T-cell (primary cell): ENCODE measurements around the gene CNST. TPM values are rescaled to one million over a fixed set of nuclear protein-coding genes. Genes with fewer than 3 reads are reported as not detected.

ENCODE experiments used
- ATAC-seq, 4 experiments: fragments of 200-7000 bp in 3 of 4; fragments of 150-1000 bp in 1 of 4; cut with Tn5 transposase; replicated peaks in 1 of 4; 1 replicate in 3 of 4; 2 replicates in 1 of 4; pipeline ENCODE4 v1.10.0; 2021; ENCODE audit warnings: moderate library complexity in 3 of 4, mild to moderate bottlenecking in 2 of 4, moderate number of reproducible peaks in 1 of 4
- CTCF ChIA-PET, 2 donors: fragments of 300-600 bp; sonication (Branson Sonifier 250); formaldehyde crosslinking; loops; one replicate each; lab custom pipeline; 2022; ENCODE audit warnings: antibody characterized with exemption in 2 of 2; lab: Charles Lee
- POLR2A ChIA-PET, 2 donors: fragments of 300-600 bp; sonication (Branson Sonifier 250); formaldehyde crosslinking; loops; one replicate each; lab custom pipeline; 2022; ENCODE audit warnings: antibody characterized with exemption in 2 of 2; lab: Charles Lee
- DNase-seq, 35 experiments: peaks; one replicate each; pipeline versions ENCODE4 v3.0.0 to v3.0.0-alpha.2; 2013 to 2023
- H3K27ac ChIP-seq: one replicate; pipeline ENCODE4 v1.5.1; 2013; ENCODE audit warnings: low read length
- H3K27me3 ChIP-seq, 2 experiments: replicated peaks in 1 of 2; 1 replicate in 1 of 2; 2 replicates in 1 of 2; pipeline versions ENCODE4 v1.6.1 to v1.7.0; 2013; ENCODE audit warnings: low read length in 1 of 2, mixed read lengths in 1 of 2; ENCODE audit not compliant: control insufficient read depth in 2 of 2, insufficient read depth in 2 of 2; ENCODE audit errors: extremely low read depth in 1 of 2
- H3K36me3 ChIP-seq, 2 donors: 1 replicate in 1 of 2; 2 replicates in 1 of 2; pipeline versions ENCODE4 v1.6.1 to v1.7.0; 2013; ENCODE audit warnings: low read length in 1 of 2; ENCODE audit not compliant: control insufficient read depth in 2 of 2, insufficient read depth in 1 of 2; ENCODE audit errors: extremely low read depth in 1 of 2
- H3K4me1 ChIP-seq, 2 experiments: 1 replicate in 1 of 2; 2 replicates in 1 of 2; pipeline versions ENCODE4 v1.6.1 to v1.7.0; 2013; ENCODE audit warnings: low read length in 2 of 2, mixed read lengths in 1 of 2; ENCODE audit not compliant: insufficient read depth in 2 of 2, control insufficient read depth in 1 of 2; ENCODE audit errors: extremely low read depth in 1 of 2
- H3K4me3 ChIP-seq, 2 donors: 1 replicate in 1 of 2; 2 replicates in 1 of 2; pipeline versions ENCODE4 v1.5.1 to v1.7.0; 2013; ENCODE audit warnings: mild to moderate bottlenecking in 2 of 2, low read length in 1 of 2, moderate library complexity in 1 of 2; ENCODE audit not compliant: control insufficient read depth in 1 of 2; ENCODE audit errors: extremely low read depth in 1 of 2
- H3K9me3 ChIP-seq: 2 replicates; pipeline ENCODE4 v1.7.0; 2013
- H3K27ac Mint-ChIP-seq, 2 donors: one replicate each; pipeline ENCODE4 v1.8.0; 2020 to 2021; ENCODE audit warnings: mild to moderate bottlenecking in 2 of 2, mixed read lengths in 2 of 2
- H3K27me3 Mint-ChIP-seq, 2 donors: one replicate each; pipeline ENCODE4 v1.8.0; 2021 to 2022; ENCODE audit warnings: mixed read lengths in 2 of 2
- H3K36me3 Mint-ChIP-seq: one replicate; pipeline ENCODE4 v1.8.0; 2021; ENCODE audit warnings: mixed read lengths
- H3K4me1 Mint-ChIP-seq, 3 donors: one replicate each; pipeline ENCODE4 v1.8.0; 2020 to 2022; ENCODE audit warnings: mixed read lengths in 3 of 3, mild to moderate bottlenecking in 1 of 3
- H3K4me3 Mint-ChIP-seq, 3 donors: one replicate each; pipeline ENCODE4 v1.8.0; 2020 to 2022; ENCODE audit warnings: mild to moderate bottlenecking in 3 of 3, mixed read lengths in 3 of 3, moderate library complexity in 3 of 3
- H3K9me3 Mint-ChIP-seq, 3 donors: one replicate each; pipeline ENCODE4 v1.8.0; 2020 to 2022; ENCODE audit warnings: mixed read lengths in 3 of 3
- WGBS: methylation state at CpG from one replicate; pipeline ENCODE4 v1.1.5; 2013; ENCODE audit warnings: missing lambda C conversion rate; ENCODE audit not compliant: insufficient coverage; 5-methylcytosine and 5-hydroxymethylcytosine counted together
- total RNA-seq, 35 experiments: library from RNA in 6 of 35; stranded (reverse) in 6 of 35; fragments of 120-200 nt in 1 of 35; gene quantifications; one replicate each; pipeline versions ENCODE4 v1.2.1 to v1.2.4 and lab custom pipeline; 2013 to 2026

The CNST gene
- total RNA-seq, 5 donors from 2014 or later (not counting 1 experiment from before 2014, with no cell fraction given) = 69.0 to 87.3 (median 74.4) TPM

GRCh38 chr1:246639732-246640131 lies 73.5 kb downstream of the CNST start:
- Histone ChIP-seq H3K27ac (no peak overlapping the region), H3K4me1 (peaks cover 0 to 11% of the 10 kb centered on the region in 2 experiments), H3K4me3 (no peak overlapping the region), H3K9me3 (no peaks in the 10 kb centered on the region), H3K36me3 (peaks cover 13 to 52% of the 10 kb centered on the region in 2 donors), H3K27me3 (no peaks in the 10 kb centered on the region)
- no peaks in the 10 kb centered on the region for H3K27me3 Mint-ChIP-seq
- DNase-seq (no peak), ATAC-seq (no peak)
- peaks cover 0 to 7% (median 2%) of the 10 kb centered on the region in 3 donors for H3K4me1 Mint-ChIP-seq
- peaks cover 27% of the 10 kb centered on the region for H3K36me3 Mint-ChIP-seq
- WGBS = 64% methylated on average over 2 of the region's 9 CpGs
- H3K27ac Mint-ChIP-seq = peak overlapping the region; percentile 1 to 71
- H3K4me3 Mint-ChIP-seq = no peak overlapping the region
- POLR2A ChIA-PET = no interaction called here
- CTCF ChIA-PET = no interaction called here
- H3K9me3 Mint-ChIP-seq = no peaks in the 10 kb centered on the region

- Mint-ChIP-seq H3K36me3 (peaks cover 26% of the 10 kb centered on the region), H3K9me3 (no peaks in the 10 kb centered on the region), H3K4me1 (peaks cover 0 to 10% (median 2%) of the 10 kb centered on the region in 3 donors), H3K27me3 (no peaks in the 10 kb centered on the region), H3K27ac (no peak overlapping the region), H3K4me3 (no peak overlapping the region)
- no peaks in the 10 kb centered on the region for H3K9me3 ChIP-seq
- POLR2A ChIA-PET = no interaction called here
- H3K4me3 ChIP-seq = no peak overlapping the region
- no CpG with 5 or more reads among the region's 2 CpGs for WGBS
- CTCF ChIA-PET = no interaction called here
- H3K27ac ChIP-seq = no peak overlapping the region
- ATAC-seq = no peak
- H3K4me1 ChIP-seq = peaks cover 0 to 11% of the 10 kb centered on the region in 2 experiments
- DNase-seq = no peak
- peaks cover 14 to 56% of the 10 kb centered on the region in 2 donors for H3K36me3 ChIP-seq
- H3K27me3 ChIP-seq = no peaks in the 10 kb centered on the region
Observed at GRCh38 chr1:246640747-246641146, 74.5 kb downstream of the CNST start.

GRCh38 chr1:246641394-246641793 lies 75.1 kb downstream of the CNST start:
- no peaks in the 10 kb centered on the region for H3K9me3 ChIP-seq
- H3K27me3 ChIP-seq = no peaks in the 10 kb centered on the region
- no peak overlapping the region for H3K27ac ChIP-seq
- peaks cover 14 to 54% of the 10 kb centered on the region in 2 donors for H3K36me3 ChIP-seq
- no peak overlapping the region for H3K4me3 ChIP-seq
- CTCF ChIA-PET = interaction anchor here in 1 of 2 donors (0.9 kb wide), 1 partner anchor 12 kb away, joined by 3 read pairs; no protein-coding TSS in a partner anchor
- ATAC-seq = no peak
- H3K4me1 ChIP-seq = peaks cover 0 to 11% of the 10 kb centered on the region in 2 experiments
- no peak overlapping the region for H3K27ac Mint-ChIP-seq
- no CpG with 5 or more reads among the region's 2 CpGs for WGBS
- no peaks in the 10 kb centered on the region for H3K9me3 Mint-ChIP-seq
- POLR2A ChIA-PET = no interaction called here
- H3K36me3 Mint-ChIP-seq = peaks cover 23% of the 10 kb centered on the region
- no peak overlapping the region for H3K4me3 Mint-ChIP-seq
- peaks cover 0 to 10% (median 2%) of the 10 kb centered on the region in 3 donors for H3K4me1 Mint-ChIP-seq
- no peaks in the 10 kb centered on the region for H3K27me3 Mint-ChIP-seq
- no peak for DNase-seq

- DNase-seq (no peak), ATAC-seq (no peak)
- Mint-ChIP-seq H3K9me3 (no peaks in the 10 kb centered on the region), H3K27ac (no peak overlapping the region), H3K4me1 (peaks cover 4 to 14% (median 6%) of the 10 kb centered on the region in 3 donors), H3K4me3 (no peak overlapping the region), H3K36me3 (peaks cover 32% of the 10 kb centered on the region), H3K27me3 (no peaks in the 10 kb centered on the region)
- Histone ChIP-seq H3K4me1 (peaks cover 0 to 11% of the 10 kb centered on the region in 2 experiments), H3K9me3 (no peaks in the 10 kb centered on the region), H3K36me3 (peaks cover 14 to 50% of the 10 kb centered on the region in 2 donors), H3K27me3 (no peaks in the 10 kb centered on the region), H3K27ac (no peak overlapping the region), H3K4me3 (no peak overlapping the region)
- WGBS = 100% methylated on average over 3 of the region's 6 CpGs
- POLR2A ChIA-PET = no interaction called here
- CTCF ChIA-PET = no interaction called here
Observed at GRCh38 chr1:246642719-246643118, 76.5 kb downstream of the CNST start.

- H3K36me3 Mint-ChIP-seq = peaks cover 47% of the 10 kb centered on the region
- no peaks in the 10 kb centered on the region for H3K27me3 ChIP-seq
- no peaks in the 10 kb centered on the region for H3K4me1 ChIP-seq
- CTCF ChIA-PET = no interaction called here
- H3K36me3 ChIP-seq = peaks cover 6 to 53% of the 10 kb centered on the region in 2 donors
- ATAC-seq (no peak), DNase-seq (no peak)
- 95% methylated on average over 9 of the region's 10 CpGs for WGBS
- no peak overlapping the region for H3K27ac ChIP-seq
- H3K4me3 Mint-ChIP-seq = no peak overlapping the region
- no peaks in the 10 kb centered on the region for H3K27me3 Mint-ChIP-seq
- H3K9me3 Mint-ChIP-seq = no peaks in the 10 kb centered on the region
- H3K9me3 ChIP-seq = no peaks in the 10 kb centered on the region
- H3K4me3 ChIP-seq = no peak overlapping the region
- no peak overlapping the region for H3K27ac Mint-ChIP-seq
- POLR2A ChIA-PET = no interaction called here
- H3K4me1 Mint-ChIP-seq = peaks cover 19 to 28% (median 21%) of the 10 kb centered on the region in 3 donors
Observed at GRCh38 chr1:246647113-246647512, 80.9 kb downstream of the CNST start.

GRCh38 chr1:246647513-246647912 lies 81.3 kb downstream of the CNST start:
- no peaks in the 10 kb centered on the region for H3K4me1 ChIP-seq
- peaks cover 6 to 53% of the 10 kb centered on the region in 2 donors for H3K36me3 ChIP-seq
- H3K27ac Mint-ChIP-seq = no peak overlapping the region
- POLR2A ChIA-PET = no interaction called here
- ATAC-seq (no peak), DNase-seq (no peak)
- H3K27ac ChIP-seq = no peak overlapping the region
- no peak overlapping the region for H3K4me3 Mint-ChIP-seq
- 98% methylated on average over 4 of the region's 8 CpGs for WGBS
- no peak overlapping the region for H3K4me3 ChIP-seq
- CTCF ChIA-PET = no interaction called here
- peaks cover 19 to 28% (median 21%) of the 10 kb centered on the region in 3 donors for H3K4me1 Mint-ChIP-seq
- H3K27me3 Mint-ChIP-seq = no peaks in the 10 kb centered on the region
- peaks cover 46% of the 10 kb centered on the region for H3K36me3 Mint-ChIP-seq
- H3K9me3 ChIP-seq = no peaks in the 10 kb centered on the region
- H3K27me3 ChIP-seq = no peaks in the 10 kb centered on the region
- H3K9me3 Mint-ChIP-seq = no peaks in the 10 kb centered on the region
